H9 (cell line): Measurements from ENCODE around the gene SCRN1. TPM values are rescaled to one million over a fixed set of nuclear protein-coding genes. Genes with fewer than 3 reads are reported as not detected.

Experiments used
- DNase-seq: peaks from one replicate; pipeline ENCODE4 v3.0.0-alpha.2; 2017
- H2AFZ ChIP-seq: one replicate; pipeline ENCODE4 v1.6.1; 2013; ENCODE audit warnings: mild to moderate bottlenecking, low read length, control low read depth, moderate library complexity
- H2AK5ac ChIP-seq: 2 replicates; pipeline ENCODE4 v1.6.1; 2013; ENCODE audit warnings: low read length, control low read depth, mixed read lengths; ENCODE audit not compliant: insufficient read length
- H2BK120ac ChIP-seq: one replicate; pipeline ENCODE4 v1.6.1; 2013; ENCODE audit warnings: low read depth, mild to moderate bottlenecking, low read length, control low read depth, inconsistent platforms; ENCODE audit not compliant: poor library complexity, severe bottlenecking
- H2BK12ac ChIP-seq: 2 replicates; pipeline ENCODE4 v1.6.1; 2013; ENCODE audit warnings: low read length, control low read depth, mixed read lengths, low read depth; ENCODE audit not compliant: insufficient read length
- H2BK15ac ChIP-seq: 2 replicates; pipeline ENCODE4 v1.6.1; 2013; ENCODE audit warnings: low read depth, low read length, control low read depth
- H2BK20ac ChIP-seq: one replicate; pipeline ENCODE4 v1.6.1; 2013; ENCODE audit warnings: low read depth, mild to moderate bottlenecking, low read length, control low read depth, inconsistent platforms; ENCODE audit not compliant: poor library complexity, severe bottlenecking
- H2BK5ac ChIP-seq: 2 replicates; pipeline ENCODE4 v1.6.1; 2013; ENCODE audit warnings: low read length, control low read depth, mixed read lengths; ENCODE audit not compliant: insufficient read length
- H3K14ac ChIP-seq: 2 replicates; pipeline ENCODE4 v1.6.1; 2013; ENCODE audit warnings: low read length, control low read depth; ENCODE audit not compliant: insufficient read depth
- H3K18ac ChIP-seq: 2 replicates; pipeline ENCODE4 v1.6.1; 2013; ENCODE audit warnings: low read depth, mild to moderate bottlenecking, mixed read lengths, low read length, control low read depth; ENCODE audit not compliant: insufficient read length
- H3K23ac ChIP-seq: 2 replicates; pipeline ENCODE4 v1.6.1; 2013; ENCODE audit warnings: low read length, control low read depth, mixed read lengths, low read depth; ENCODE audit not compliant: insufficient read length
- H3K23me2 ChIP-seq: 2 replicates; pipeline ENCODE4 v1.6.1; 2013; ENCODE audit warnings: low read depth, mild to moderate bottlenecking, mixed read lengths, low read length, control low read depth; ENCODE audit not compliant: insufficient read length, poor library complexity, severe bottlenecking
- H3K27ac ChIP-seq: 2 replicates; pipeline ENCODE4 v1.5.1; 2013; ENCODE audit warnings: low read length, control low read depth, mixed read lengths, low read depth; ENCODE audit not compliant: insufficient read length
- H3K27me3 ChIP-seq: 2 replicates; pipeline ENCODE4 v1.6.1; 2013; ENCODE audit warnings: low read length, control low read depth, inconsistent platforms; ENCODE audit not compliant: insufficient read depth
- H3K4ac ChIP-seq: 2 replicates; pipeline ENCODE4 v1.6.1; 2013; ENCODE audit warnings: low read depth, mild to moderate bottlenecking, control low read depth, inconsistent platforms, low read length, moderate library complexity
- H3K4me1 ChIP-seq: 2 replicates; pipeline ENCODE4 v1.6.1; 2013; ENCODE audit warnings: low read length, control low read depth, inconsistent platforms; ENCODE audit not compliant: insufficient read depth
- H3K4me2 ChIP-seq: 2 replicates; pipeline ENCODE4 v1.6.1; 2013; ENCODE audit warnings: low read length, control low read depth, mixed read lengths; ENCODE audit not compliant: insufficient read length, insufficient read depth
- H3K56ac ChIP-seq: 2 replicates; pipeline ENCODE4 v1.6.1; 2013; ENCODE audit warnings: low read depth, mild to moderate bottlenecking, mixed read lengths, low read length, control low read depth; ENCODE audit not compliant: insufficient read length
- H3K79me1 ChIP-seq: 2 replicates; pipeline ENCODE4 v1.6.1; 2013; ENCODE audit warnings: low read depth, mild to moderate bottlenecking, moderate library complexity, low read length, control low read depth, inconsistent platforms; ENCODE audit not compliant: insufficient read depth, poor library complexity, severe bottlenecking
- H3K79me2 ChIP-seq: 2 replicates; pipeline ENCODE4 v1.6.1; 2013; ENCODE audit warnings: low read length, control low read depth, inconsistent platforms; ENCODE audit not compliant: insufficient read depth
- H3K9ac ChIP-seq: 2 replicates; pipeline ENCODE4 v1.6.1; 2013; ENCODE audit warnings: low read length, control low read depth, mixed read lengths; ENCODE audit not compliant: insufficient read length; ENCODE audit errors: extremely low read depth
- H3K9me3 ChIP-seq: one replicate; pipeline ENCODE4 v1.6.1; 2013; ENCODE audit warnings: low read depth, low read length, inconsistent platforms; ENCODE audit not compliant: control insufficient read depth
- H3T11ph ChIP-seq: one replicate; pipeline ENCODE4 v1.6.1; 2013; ENCODE audit warnings: mild to moderate bottlenecking, low read length, control low read depth, inconsistent platforms
- H4K20me1 ChIP-seq: one replicate; pipeline ENCODE4 v1.6.1; 2013; ENCODE audit not compliant: control insufficient read depth, insufficient read length, insufficient read depth
- H4K5ac ChIP-seq: 2 replicates; pipeline ENCODE4 v1.6.1; 2013; ENCODE audit warnings: low read depth, mild to moderate bottlenecking, mixed read lengths, low read length, control low read depth; ENCODE audit not compliant: insufficient read length
- H4K8ac ChIP-seq: replicated peaks from 2 replicates; pipeline ENCODE4 v1.6.1; 2013; ENCODE audit warnings: low read length, control low read depth, mixed read lengths, low read depth; ENCODE audit not compliant: insufficient read length
- H4K91ac ChIP-seq: 2 replicates; pipeline ENCODE4 v1.6.1; 2013; ENCODE audit warnings: low read depth, mild to moderate bottlenecking, moderate library complexity, mixed read lengths, low read length, control low read depth; ENCODE audit not compliant: insufficient read length
- H3K27ac Mint-ChIP-seq, 3 experiments: 2 replicates in 2 of 3; 3 replicates in 1 of 3; pipeline ENCODE4 v1.8.0; 2020 to 2021; ENCODE audit warnings: mixed read lengths in 3 of 3, mild to moderate bottlenecking in 1 of 3, moderate library complexity in 1 of 3
- H3K27me3 Mint-ChIP-seq: 2 replicates; pipeline ENCODE4 v1.8.0; 2021; ENCODE audit warnings: low read depth, mild to moderate bottlenecking, moderate library complexity, mixed read lengths
- H3K36me3 Mint-ChIP-seq, 3 experiments: 2 replicates in 2 of 3; 3 replicates in 1 of 3; pipeline ENCODE4 v1.8.0; 2020 to 2021; ENCODE audit warnings: low read depth in 3 of 3, mixed read lengths in 3 of 3; ENCODE audit not compliant: insufficient read depth in 1 of 3
- H3K4me1 Mint-ChIP-seq, 2 experiments: 2 replicates each; pipeline ENCODE4 v1.8.0; 2020; ENCODE audit warnings: mixed read lengths in 2 of 2
- H3K4me3 Mint-ChIP-seq, 2 experiments: 2 replicates in 1 of 2; 3 replicates in 1 of 2; pipeline ENCODE4 v1.8.0; 2020 to 2021; ENCODE audit warnings: mild to moderate bottlenecking in 2 of 2, mixed read lengths in 2 of 2, moderate library complexity in 1 of 2
- H3K9me3 Mint-ChIP-seq, 2 experiments: 2 replicates in 1 of 2; 3 replicates in 1 of 2; pipeline ENCODE4 v1.8.0; 2020; ENCODE audit warnings: mild to moderate bottlenecking in 2 of 2, mixed read lengths in 2 of 2, moderate library complexity in 1 of 2
- WGBS: extraction: QIAGEN DNeasy Blood & Tissue Kit; methylation state at CpG from one replicate; pipeline ENCODE4 v1.1.7; 2013; ENCODE audit warnings: missing lambda C conversion rate, low lambda C conversion rate, mixed read lengths; ENCODE audit not compliant: insufficient read length; ENCODE audit errors: extremely low coverage; 5-methylcytosine and 5-hydroxymethylcytosine counted together
- total RNA-seq: library from RNA; stranded (reverse); gene quantifications from 2 replicates; pipeline ENCODE4 v1.2.1, GENCODE V29; 2021
- TF ChIP-seq, protein P1 (sequence below): fragments of 200-600 bp; sonication (generic); conservative IDR thresholded peaks from 3 replicates; pipeline ENCODE4 v1.8.0; 2021; ENCODE audit warnings: antibody characterized with exemption, mild to moderate bottlenecking

Gene SCRN1
- total RNA-seq, 1 experiment from 2014 or later, result 101 TPM

DNA sequence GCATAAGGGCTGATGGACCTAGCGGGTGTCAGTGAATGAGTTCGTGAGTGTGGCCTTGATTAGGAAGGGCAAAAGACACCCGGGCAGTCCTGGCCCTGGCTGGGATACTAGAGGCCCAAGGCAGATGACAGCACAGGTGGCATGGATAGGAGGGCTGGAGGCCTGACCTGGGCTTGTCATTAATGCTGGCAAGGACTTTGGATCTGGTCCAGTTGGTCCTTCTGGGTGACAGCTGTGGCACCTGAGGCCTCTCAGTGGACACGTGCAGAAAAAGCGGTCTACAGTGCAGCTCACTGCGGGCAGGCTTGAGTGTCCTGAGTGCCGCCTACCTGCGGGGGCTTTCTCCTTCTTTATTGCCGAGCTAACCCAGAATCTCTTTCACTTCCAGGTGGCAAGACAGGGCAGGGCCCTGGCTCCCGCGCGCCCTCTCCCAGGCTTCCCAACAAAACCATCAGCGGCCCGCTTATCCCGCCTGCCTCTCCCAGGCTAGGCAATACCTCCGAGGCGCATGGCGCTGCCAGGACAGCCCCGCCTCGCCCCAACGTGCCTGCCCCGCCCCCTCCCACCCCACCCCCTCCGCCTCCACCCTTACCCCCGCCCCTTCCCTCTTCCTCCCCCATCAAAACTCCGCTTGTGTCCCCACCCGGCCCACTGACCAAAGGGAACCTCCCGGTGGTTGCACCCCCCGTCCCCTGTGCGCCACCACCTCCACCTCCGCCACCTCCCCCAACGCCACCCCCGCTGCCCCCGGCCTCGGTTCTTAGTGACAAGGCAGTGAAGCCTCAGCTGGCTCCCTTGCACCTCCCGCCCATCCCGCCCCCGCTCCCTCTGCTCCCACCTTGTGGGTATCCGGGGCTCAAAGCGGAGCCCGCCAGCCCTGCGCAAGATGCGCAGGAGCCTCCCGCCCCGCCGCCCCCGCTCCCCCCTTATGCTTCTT, 105.9 kb downstream of the SCRN1 start:
- no peak overlapping the region for H2AK5ac ChIP-seq
- H3K18ac ChIP-seq, result no peak overlapping the region
- no peak overlapping the region for H3T11ph ChIP-seq
- peaks cover 4% of the 10 kb centered on the region; the same call in 1 of the 2 replicates for H3K4me1 ChIP-seq
- H2BK12ac ChIP-seq, result no peak overlapping the region
- no CpG with 5 or more reads among the region's 46 CpGs for WGBS
- no peaks in the 10 kb centered on the region for H3K79me1 ChIP-seq
- peak; percentile 86 for DNase-seq
- no peak overlapping the region for H2BK5ac ChIP-seq
- no peak overlapping the region for H3K23ac ChIP-seq
- H3K36me3 Mint-ChIP-seq, result peaks cover 0 to 9% (median 4%) of the 10 kb centered on the region in 3 experiments; a peak in 4 of 7 replicates
- H3K4me1 Mint-ChIP-seq, result peaks cover 28 to 33% of the 10 kb centered on the region in 2 experiments
- no peak overlapping the region for H2BK15ac ChIP-seq
- no peak overlapping the region for H4K91ac ChIP-seq
- no peak overlapping the region for H4K8ac ChIP-seq
- H3K4me2 ChIP-seq, result peak overlapping the region; percentile 59
- no peak overlapping the region for H4K5ac ChIP-seq
- no peak overlapping the region for H2BK120ac ChIP-seq
- no peaks in the 10 kb centered on the region for H3K79me2 ChIP-seq
- H3K23me2 ChIP-seq, result no peaks in the 10 kb centered on the region
- H2AFZ ChIP-seq, result no peak overlapping the region
- no peaks in the 10 kb centered on the region for H3K9me3 Mint-ChIP-seq
- H3K4ac ChIP-seq, result no peak overlapping the region
- no peaks in the 10 kb centered on the region for H3K27me3 Mint-ChIP-seq
- H2BK20ac ChIP-seq, result no peak overlapping the region
- TF ChIP-seq, protein P1, sequence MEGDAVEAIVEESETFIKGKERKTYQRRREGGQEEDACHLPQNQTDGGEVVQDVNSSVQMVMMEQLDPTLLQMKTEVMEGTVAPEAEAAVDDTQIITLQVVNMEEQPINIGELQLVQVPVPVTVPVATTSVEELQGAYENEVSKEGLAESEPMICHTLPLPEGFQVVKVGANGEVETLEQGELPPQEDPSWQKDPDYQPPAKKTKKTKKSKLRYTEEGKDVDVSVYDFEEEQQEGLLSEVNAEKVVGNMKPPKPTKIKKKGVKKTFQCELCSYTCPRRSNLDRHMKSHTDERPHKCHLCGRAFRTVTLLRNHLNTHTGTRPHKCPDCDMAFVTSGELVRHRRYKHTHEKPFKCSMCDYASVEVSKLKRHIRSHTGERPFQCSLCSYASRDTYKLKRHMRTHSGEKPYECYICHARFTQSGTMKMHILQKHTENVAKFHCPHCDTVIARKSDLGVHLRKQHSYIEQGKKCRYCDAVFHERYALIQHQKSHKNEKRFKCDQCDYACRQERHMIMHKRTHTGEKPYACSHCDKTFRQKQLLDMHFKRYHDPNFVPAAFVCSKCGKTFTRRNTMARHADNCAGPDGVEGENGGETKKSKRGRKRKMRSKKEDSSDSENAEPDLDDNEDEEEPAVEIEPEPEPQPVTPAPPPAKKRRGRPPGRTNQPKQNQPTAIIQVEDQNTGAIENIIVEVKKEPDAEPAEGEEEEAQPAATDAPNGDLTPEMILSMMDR, result no peak
- H3K9me3 ChIP-seq, result no peaks in the 10 kb centered on the region
- H3K56ac ChIP-seq, result no peak overlapping the region
- no peak overlapping the region for H3K27ac ChIP-seq
- H3K4me3 Mint-ChIP-seq, result peak overlapping the region; percentile 76 to 84
- H3K27me3 ChIP-seq, result no peaks in the 10 kb centered on the region
- no peaks in the 10 kb centered on the region for H4K20me1 ChIP-seq
- peak overlapping the region in 1 of 3 experiments; percentile 46; a peak in 1 of 7 replicates for H3K27ac Mint-ChIP-seq
- H3K14ac ChIP-seq, result no peak overlapping the region
- no peak overlapping the region for H3K9ac ChIP-seq
